ENCODE data around the gene HOXD13. TPM values are rescaled to one million over a fixed set of nuclear protein-coding genes. Genes with fewer than 3 reads are reported as not detected.

HOXD13 gene
- total RNA-seq, 1 experiment from 2014 or later = 0.36 TPM

DNA sequence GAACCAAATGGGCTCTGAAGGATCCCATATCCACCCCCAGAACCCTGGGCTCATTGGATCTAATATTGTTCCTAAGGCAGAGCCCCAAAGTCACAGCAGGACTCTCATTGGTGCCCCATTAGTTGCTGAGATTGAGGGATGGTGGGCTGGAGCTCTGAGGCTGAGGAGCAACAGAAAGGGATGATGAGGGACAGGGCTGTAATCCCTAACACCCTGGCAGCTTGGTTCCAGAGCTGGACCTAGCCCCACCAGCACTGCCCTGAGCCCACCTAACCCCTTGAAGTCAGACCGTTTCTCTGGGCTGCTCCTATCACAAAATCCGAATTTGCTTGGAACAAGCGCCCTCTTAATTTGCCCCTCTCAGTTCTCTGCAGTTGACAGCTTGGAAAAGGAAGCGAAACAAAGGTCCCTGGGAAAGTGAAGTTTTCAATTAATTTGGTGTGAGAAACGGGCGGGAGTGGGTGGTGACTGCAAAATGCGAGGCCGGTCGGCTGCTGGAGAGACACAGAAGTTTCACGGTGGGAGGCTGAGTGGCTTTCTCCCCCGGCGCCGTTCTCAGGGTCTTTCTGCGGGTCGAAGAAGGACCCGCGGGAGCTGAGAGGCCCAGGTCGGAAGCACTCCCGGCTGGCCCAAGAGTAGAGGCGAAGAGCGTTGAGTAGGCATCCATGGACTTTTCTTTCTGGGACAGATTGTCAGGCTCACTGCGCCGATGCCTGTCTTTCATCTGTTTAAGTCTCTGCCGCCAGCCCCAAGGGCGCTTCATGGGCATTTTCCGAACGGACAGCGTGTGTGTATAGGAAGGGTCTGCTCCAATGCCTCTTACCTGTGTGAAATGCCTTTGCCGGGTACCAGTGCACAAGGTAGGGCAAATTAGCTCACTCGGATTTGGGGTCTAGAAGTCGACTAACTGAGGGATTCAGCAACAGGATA is 927 bp upstream of the HOXD13 start:
- no peaks in the 10 kb centered on the region for H3K36me3 ChIP-seq (ENCODE audit: low read depth, low read length)
- no peak overlapping the region for H3K9ac ChIP-seq (ENCODE audit: low read length)
- H3K79me2 ChIP-seq (ENCODE audit: low read length) = no peaks in the 10 kb centered on the region
- CTCF ChIA-PET = no interaction called here
- TF ChIP-seq EZH2 (IDR thresholded peaks at IDR 0.05; ENCODE audit: low read length, unreplicated experiment) (no peak), EZH2phosphoT487 (IDR thresholded peaks at IDR 0.05; ENCODE audit: borderline replicate concordance, low read length) (no peak)
- TF ChIP-seq, protein P1, sequence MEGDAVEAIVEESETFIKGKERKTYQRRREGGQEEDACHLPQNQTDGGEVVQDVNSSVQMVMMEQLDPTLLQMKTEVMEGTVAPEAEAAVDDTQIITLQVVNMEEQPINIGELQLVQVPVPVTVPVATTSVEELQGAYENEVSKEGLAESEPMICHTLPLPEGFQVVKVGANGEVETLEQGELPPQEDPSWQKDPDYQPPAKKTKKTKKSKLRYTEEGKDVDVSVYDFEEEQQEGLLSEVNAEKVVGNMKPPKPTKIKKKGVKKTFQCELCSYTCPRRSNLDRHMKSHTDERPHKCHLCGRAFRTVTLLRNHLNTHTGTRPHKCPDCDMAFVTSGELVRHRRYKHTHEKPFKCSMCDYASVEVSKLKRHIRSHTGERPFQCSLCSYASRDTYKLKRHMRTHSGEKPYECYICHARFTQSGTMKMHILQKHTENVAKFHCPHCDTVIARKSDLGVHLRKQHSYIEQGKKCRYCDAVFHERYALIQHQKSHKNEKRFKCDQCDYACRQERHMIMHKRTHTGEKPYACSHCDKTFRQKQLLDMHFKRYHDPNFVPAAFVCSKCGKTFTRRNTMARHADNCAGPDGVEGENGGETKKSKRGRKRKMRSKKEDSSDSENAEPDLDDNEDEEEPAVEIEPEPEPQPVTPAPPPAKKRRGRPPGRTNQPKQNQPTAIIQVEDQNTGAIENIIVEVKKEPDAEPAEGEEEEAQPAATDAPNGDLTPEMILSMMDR (conservative IDR thresholded peaks at IDR 0.05; ENCODE audit: low read depth, low read length) = no peak
- ATAC-seq (no peak), DNase-seq (no peak)
- no peaks in the 10 kb centered on the region for H4K20me1 ChIP-seq (ENCODE audit: low read length)
- no peak overlapping the region for H3K4me3 ChIP-seq (ENCODE audit: low read length)
- peaks cover 40% of the 10 kb centered on the region for H3K27me3 ChIP-seq (ENCODE audit: low read length)
- intact Hi-C loops (cut with micrococcal nuclease) = loop anchor here (10.0 kb wide), 1 partner anchor 1057 kb away; no protein-coding TSS in a partner anchor
- H3K27ac ChIP-seq (ENCODE audit: low read length) = no peak overlapping the region
- no peaks in the 10 kb centered on the region for H3K9me2 ChIP-seq (replicated peaks; ENCODE audit: low read length)
- POLR2A ChIA-PET (ENCODE audit: unreplicated experiment) = interaction anchor here (0.6 kb wide), 1 partner anchor 224 kb away, joined by 3 read pairs; no protein-coding TSS in a partner anchor
- H2AFZ ChIP-seq (ENCODE audit: low read length) = no peak overlapping the region
- peaks cover 7% of the 10 kb centered on the region; the same call in 1 of the 2 replicates for H3K4me1 ChIP-seq (ENCODE audit: insufficient read depth, low read length)
- no peaks in the 10 kb centered on the region for H3K9me3 ChIP-seq (ENCODE audit: low read length)
- H3F3A ChIP-seq (ENCODE audit: low read length, unreplicated experiment) = no peaks in the 10 kb centered on the region
- no peak overlapping the region for H3K4me2 ChIP-seq (ENCODE audit: low read length)
- no TSS peak for BruUV-seq (replicated peaks)

DNA sequence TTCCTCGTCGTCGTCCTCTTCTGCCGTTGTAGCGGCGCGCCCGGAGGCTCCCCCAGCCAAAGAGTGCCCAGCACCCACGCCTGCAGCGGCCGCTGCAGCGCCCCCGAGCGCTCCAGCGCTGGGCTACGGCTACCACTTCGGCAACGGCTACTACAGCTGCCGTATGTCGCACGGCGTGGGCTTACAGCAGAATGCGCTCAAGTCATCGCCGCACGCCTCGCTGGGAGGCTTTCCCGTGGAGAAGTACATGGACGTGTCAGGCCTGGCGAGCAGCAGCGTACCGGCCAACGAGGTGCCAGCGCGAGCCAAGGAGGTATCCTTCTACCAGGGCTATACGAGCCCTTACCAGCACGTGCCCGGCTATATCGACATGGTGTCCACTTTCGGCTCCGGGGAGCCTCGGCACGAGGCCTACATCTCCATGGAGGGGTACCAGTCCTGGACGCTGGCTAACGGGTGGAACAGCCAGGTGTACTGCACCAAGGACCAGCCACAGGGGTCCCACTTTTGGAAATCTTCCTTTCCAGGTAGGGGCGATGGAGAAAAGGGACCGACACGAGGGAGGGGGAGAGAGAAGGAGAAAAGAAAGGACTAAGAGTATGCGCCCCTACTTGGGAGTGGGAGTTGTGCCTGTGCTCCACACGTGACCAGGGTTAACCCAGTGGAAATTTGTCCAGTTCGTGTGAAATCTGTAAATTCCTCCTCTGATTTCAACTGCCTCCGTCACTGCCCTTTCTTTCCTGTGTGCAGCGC is 800 bp downstream of the HOXD13 start:
- ChIA-PET POLR2A (ENCODE audit: unreplicated experiment) (no interaction called here), CTCF (interaction anchor here (0.5 kb wide), 1 partner anchor 1700 kb away, joined by 8 read pairs; no protein-coding TSS in a partner anchor)
- H4K20me1 ChIP-seq (ENCODE audit: low read length) = no peaks in the 10 kb centered on the region
- H3F3A ChIP-seq (ENCODE audit: low read length, unreplicated experiment) = no peaks in the 10 kb centered on the region
- no peaks in the 10 kb centered on the region for H3K79me2 ChIP-seq (ENCODE audit: low read length)
- peak overlapping the region; percentile 84 for H3K4me2 ChIP-seq (ENCODE audit: low read length)
- H3K9ac ChIP-seq (ENCODE audit: low read length) = no peak overlapping the region
- H3K27me3 ChIP-seq (ENCODE audit: low read length) = peaks cover 40% of the 10 kb centered on the region
- H3K9me2 ChIP-seq (replicated peaks; ENCODE audit: low read length) = no peaks in the 10 kb centered on the region
- H3K9me3 ChIP-seq (ENCODE audit: low read length) = no peaks in the 10 kb centered on the region
- peak; percentile 25 for DNase-seq
- H2AFZ ChIP-seq (ENCODE audit: low read length) = peak overlapping the region; percentile 78
- ATAC-seq = peak; percentile 34
- H3K36me3 ChIP-seq (ENCODE audit: low read depth, low read length) = no peaks in the 10 kb centered on the region
- no peak overlapping the region for H3K27ac ChIP-seq (ENCODE audit: low read length)
- no TSS peak for BruUV-seq (replicated peaks)
- intact Hi-C loops (cut with micrococcal nuclease) = loop anchor here (10.0 kb wide), 1 partner anchor 1059 kb away; no protein-coding TSS in a partner anchor
- TF ChIP-seq, protein P1 (conservative IDR thresholded peaks at IDR 0.05; ENCODE audit: low read depth, low read length) = peak; percentile 26; the same call in 1 of the 2 replicates
- TF ChIP-seq EZH2phosphoT487 (IDR thresholded peaks at IDR 0.05; ENCODE audit: borderline replicate concordance, low read length) (no peak), EZH2 (IDR thresholded peaks at IDR 0.05; ENCODE audit: low read length, unreplicated experiment) (no peak)
- H3K4me3 ChIP-seq (ENCODE audit: low read length) = peak overlapping the region; percentile 66
- peaks cover 5% of the 10 kb centered on the region; the same call in 1 of the 2 replicates for H3K4me1 ChIP-seq (ENCODE audit: insufficient read depth, low read length)

All from PC-3 (cell line).